Keratinocyte (primary cell): Measurements from ENCODE around the gene GNB1.

Experiments used
- CTCF ChIP-seq, 3 experiments: IDR thresholded peaks in 1 of 3; conservative IDR thresholded peaks in 1 of 3; optimal IDR thresholded peaks in 1 of 3; 2 replicates in 2 of 3; 3 replicates in 1 of 3; pipeline versions ENCODE3 to v1.5.1; 2011; ENCODE audit warnings: low read length in 3 of 3, mild to moderate bottlenecking in 3 of 3, moderate library complexity in 2 of 3, control low read depth in 1 of 3, inconsistent platforms in 1 of 3; ENCODE audit not compliant: insufficient read depth in 2 of 3; ENCODE audit errors: extremely low read depth in 1 of 3
- EZH2 ChIP-seq: IDR thresholded peaks from one replicate; pipeline ENCODE4 v1.6.1; 2012; ENCODE audit warnings: inconsistent platforms, mild to moderate bottlenecking, low read length, moderate library complexity

DNA sequence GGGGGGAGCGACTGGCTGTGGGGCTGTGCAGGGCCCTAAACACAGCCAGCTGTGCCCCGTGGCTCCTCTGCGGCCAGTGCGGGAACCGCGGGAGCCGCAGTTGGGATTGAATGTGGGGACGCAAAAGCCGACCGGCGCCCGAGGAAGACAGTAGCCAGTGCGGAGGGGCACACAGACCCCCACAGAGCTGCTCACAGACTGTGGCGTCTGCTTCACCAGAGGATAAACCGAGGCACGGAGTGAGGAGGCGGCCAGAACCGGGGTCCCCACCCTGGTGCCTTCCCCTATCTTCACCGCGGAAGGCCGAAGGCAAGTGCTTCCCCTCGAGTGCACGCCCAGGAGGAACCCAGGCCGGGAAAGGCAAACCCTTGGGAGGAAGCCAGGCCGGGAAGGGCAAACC, 36.9 kb upstream of the GNB1 start:
- TF ChIP-seq CTCF (optimal IDR thresholded peaks at IDR 0.05 in 1 of 3, IDR thresholded peaks at IDR 0.05 in 1 of 3, conservative IDR thresholded peaks at IDR 0.05 in 1 of 3; ENCODE audit: extremely low read depth in 1 of 3, insufficient read depth in 2 of 3, low read length in 3 of 3) = no peak
- TF ChIP-seq EZH2 = no peak
